Heart left ventricle (tissue), 16 donors: ENCODE data around the gene VPS45. TPM values are rescaled to one million over a fixed set of nuclear protein-coding genes. Genes with fewer than 3 reads are reported as not detected.

Experiments
- ATAC-seq, 4 donors: fragments of 200-7000 bp; cut with Tn5 transposase; one replicate each; pipeline ENCODE4 v1.9.1; 2020 to 2022; ENCODE audit warnings: moderate library complexity in 4 of 4, mild to moderate bottlenecking in 3 of 4, moderate number of reproducible peaks in 1 of 4
- DNase-seq, 5 donors: peaks; one replicate each; pipeline ENCODE4 v3.0.0-alpha.2; 2020
- H3K27ac ChIP-seq, 12 donors: fragments of 200-600 bp; sonication (generic) in 4 of 12; one replicate each; pipeline versions ENCODE4 v1.5.0 to v1.8.0; 2016 to 2022; ENCODE audit warnings: mild to moderate bottlenecking in 2 of 12
- H3K27me3 ChIP-seq, 9 donors: fragments of 200-600 bp; sonication (generic) in 2 of 9; one replicate each; pipeline versions ENCODE4 v1.5.1 to v1.8.0; 2016 to 2022; ENCODE audit warnings: mild to moderate bottlenecking in 3 of 9
- H3K36me3 ChIP-seq, 9 donors: fragments of 200-600 bp; sonication (generic) in 2 of 9; one replicate each; pipeline versions ENCODE4 v1.5.0 to v1.8.0; 2018 to 2022; ENCODE audit warnings: mild to moderate bottlenecking in 2 of 9
- H3K4me1 ChIP-seq, 12 donors: fragments of 200-600 bp; sonication (generic) in 4 of 12; one replicate each; pipeline versions ENCODE4 v1.5.0 to v1.8.0; 2016 to 2022; ENCODE audit warnings: mild to moderate bottlenecking in 3 of 12
- H3K4me3 ChIP-seq, 12 donors: fragments of 200-600 bp; sonication (generic) in 4 of 12; one replicate each; pipeline versions ENCODE4 v1.5.0 to v1.8.0; 2017 to 2022; ENCODE audit warnings: mild to moderate bottlenecking in 9 of 12, moderate library complexity in 4 of 12
- H3K9me3 ChIP-seq, 12 donors: fragments of 200-600 bp; sonication (generic) in 4 of 12; one replicate each; pipeline versions ENCODE4 v1.5.0 to v1.8.0; 2016 to 2022; ENCODE audit warnings: mild to moderate bottlenecking in 1 of 12
- POLR2A ChIP-seq, 2 donors: fragments of 450-650 bp; IDR thresholded peaks; one replicate each; pipeline ENCODE4 v1.6.1; 2017; ENCODE audit warnings: antibody characterized with exemption in 2 of 2, mild to moderate bottlenecking in 2 of 2, moderate library complexity in 2 of 2
- WGBS, 4 donors: extraction: QIAGEN DNeasy Blood & Tissue Kit in 2 of 4; methylation state at CpG; one replicate each; pipeline versions ENCODE4 v1.1.5 to v1.1.7; 2013 to 2018; 5-methylcytosine and 5-hydroxymethylcytosine counted together
- intact Hi-C, 10 donors: fragments of 100-400 bp; cut with DNase I; formaldehyde crosslinking; loops; one replicate each; pipeline versions ENCODE4 v1.11.1 to v1.14.2; 2022
- polyA plus RNA-seq, 2 donors: library from polyadenylated mRNA; stranded (reverse); fragments of 200-250 nt; gene quantifications; one replicate each; pipeline ENCODE4 v1.2.3, GENCODE V29; 2013
- total RNA-seq, 9 donors: library from RNA; depleted of rRNA in 2 of 9; stranded (reverse); fragments of >200 nt in 2 of 9; fragmentation: NEBNext Ultra II Directional in 3 of 9; extraction: Animal tissue kit (Norgen Biotek cat#: 25700) in 3 of 9; gene quantifications; one replicate each; pipeline versions ENCODE4 v1.1.0 to v1.2.4, GENCODE V29; 2016 to 2023
- TF ChIP-seq, protein P1 (sequence below), 12 donors: fragments of 200-600 bp; sonication (generic) in 4 of 12; IDR thresholded peaks; one replicate each; pipeline versions ENCODE4 v1.5.0 to v1.8.0; 2018 to 2022; ENCODE audit warnings: antibody characterized with exemption in 12 of 12, mild to moderate bottlenecking in 5 of 12
- donor health status: ischemic (EF 13 %, LVEDD 7.1; RV severe dilation, severe dysfunction).
- donor health status: healthy with polysubstance abuse.
- donor health status: DM: no; HTN: yes; CAD: no.
- donor health status: DM: no; HTN: no; CAD: no.
- donor health status: ischemic (EF 25% LVEDD 6.9; RV normal size, moderate dysfunction).
- donor health status: ischemic (EF 25% LVEDD 5.7; RV mildly dilated, moderate dysfunction).
- donor health status: healthy.
- donor health status: DM: yes; HTN: yes; CAD: no.
- donor health status: ischemic (EF 35%, LVEDD 5.7; RV mildly dilated, moderate dysfunction).
- donor health status: nonischemic (EF 11% LVEDD 7.7; RV severe dilation, severe dysfunction).
- donor health status: DM: yes; HTN: yes; CAD: no.
- donor health status: PGD.
- donor health status: ischemic (EF 29% LVEDD 5.4; RV normal size, mild dysfunction).
- donor health status: nonischemic (EF 23%, LVEDD 6.1; RV moderate dilation, normal function).

The VPS45 gene
- total and polyA plus RNA-seq, 11 donors = 30.4 to 67.7 (median 49.2) TPM

DNA sequence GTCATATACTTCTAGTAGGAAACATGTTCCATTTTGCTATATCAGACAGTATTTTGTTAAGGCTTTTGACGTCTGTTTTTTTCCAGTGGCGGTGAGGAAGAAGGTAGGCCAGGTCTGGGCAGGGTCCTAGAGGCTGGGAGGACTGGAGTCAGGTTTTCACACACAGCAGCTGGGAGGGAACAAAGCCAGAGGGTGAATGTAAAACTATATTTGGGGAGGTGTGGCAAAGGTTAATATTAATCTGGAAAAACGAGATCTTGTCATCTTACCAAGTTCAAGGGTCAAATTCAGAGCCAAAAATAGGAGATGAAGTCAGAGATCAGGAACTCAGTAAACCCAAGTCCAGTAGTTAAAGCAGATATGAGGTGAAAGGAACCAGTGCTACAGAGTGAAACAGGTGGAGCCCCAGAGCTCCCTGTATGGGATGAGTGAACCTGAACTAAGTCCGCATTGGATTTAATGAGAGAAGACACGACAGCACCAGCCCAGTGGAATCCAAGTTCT lies 46.3 kb upstream of the VPS45 start:
- ATAC-seq = no peak
- H3K36me3 ChIP-seq = no peaks in the 10 kb centered on the region
- peaks cover 0 to 7% (median 0%) of the 10 kb centered on the region in 12 donors for H3K4me1 ChIP-seq
- H3K27ac ChIP-seq = no peak overlapping the region
- TF ChIP-seq, protein P1, sequence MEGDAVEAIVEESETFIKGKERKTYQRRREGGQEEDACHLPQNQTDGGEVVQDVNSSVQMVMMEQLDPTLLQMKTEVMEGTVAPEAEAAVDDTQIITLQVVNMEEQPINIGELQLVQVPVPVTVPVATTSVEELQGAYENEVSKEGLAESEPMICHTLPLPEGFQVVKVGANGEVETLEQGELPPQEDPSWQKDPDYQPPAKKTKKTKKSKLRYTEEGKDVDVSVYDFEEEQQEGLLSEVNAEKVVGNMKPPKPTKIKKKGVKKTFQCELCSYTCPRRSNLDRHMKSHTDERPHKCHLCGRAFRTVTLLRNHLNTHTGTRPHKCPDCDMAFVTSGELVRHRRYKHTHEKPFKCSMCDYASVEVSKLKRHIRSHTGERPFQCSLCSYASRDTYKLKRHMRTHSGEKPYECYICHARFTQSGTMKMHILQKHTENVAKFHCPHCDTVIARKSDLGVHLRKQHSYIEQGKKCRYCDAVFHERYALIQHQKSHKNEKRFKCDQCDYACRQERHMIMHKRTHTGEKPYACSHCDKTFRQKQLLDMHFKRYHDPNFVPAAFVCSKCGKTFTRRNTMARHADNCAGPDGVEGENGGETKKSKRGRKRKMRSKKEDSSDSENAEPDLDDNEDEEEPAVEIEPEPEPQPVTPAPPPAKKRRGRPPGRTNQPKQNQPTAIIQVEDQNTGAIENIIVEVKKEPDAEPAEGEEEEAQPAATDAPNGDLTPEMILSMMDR (IDR thresholded peaks at IDR 0.05) = no peak
- TF ChIP-seq POLR2A (IDR thresholded peaks at IDR 0.05) = no peak
- no peak overlapping the region for H3K4me3 ChIP-seq
- WGBS, 4 donors = 56 to 64% (median 59%) methylated on average over 5 of the region's 5 CpGs
- peaks cover 0 to 61% (median 0%) of the 10 kb centered on the region in 9 donors for H3K27me3 ChIP-seq
- no peak for DNase-seq
- H3K9me3 ChIP-seq = no peaks in the 10 kb centered on the region
- intact Hi-C loops = no loop called here

DNA sequence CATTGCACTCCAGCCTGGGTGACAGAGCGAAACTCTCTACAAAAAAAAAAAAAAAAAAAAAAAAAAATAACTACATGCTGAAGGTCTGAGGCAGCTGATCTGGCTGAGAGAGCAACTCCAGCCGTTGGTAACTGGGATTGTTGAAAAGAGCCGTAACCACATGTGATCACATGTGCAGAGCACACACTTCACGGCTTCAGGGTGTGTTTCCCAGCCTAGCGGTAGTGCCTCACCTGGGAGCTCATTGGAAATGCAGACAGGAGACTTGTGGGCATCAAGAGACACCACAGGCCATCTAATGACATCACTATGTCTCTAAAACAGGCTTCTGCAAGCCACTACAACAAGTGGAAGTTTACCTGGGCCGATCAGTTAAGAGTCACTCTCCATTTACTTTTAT lies 45.2 kb upstream of the VPS45 start:
- ATAC-seq (no peak), DNase-seq (no peak)
- Histone ChIP-seq H3K4me3 (no peak overlapping the region), H3K27me3 (peaks cover 0 to 68% (median 0%) of the 10 kb centered on the region in 9 donors), H3K27ac (no peak overlapping the region), H3K9me3 (no peaks in the 10 kb centered on the region), H3K4me1 (peaks cover 0 to 7% (median 0%) of the 10 kb centered on the region in 12 donors), H3K36me3 (no peaks in the 10 kb centered on the region)
- TF ChIP-seq, protein P1 (IDR thresholded peaks at IDR 0.05) = no peak
- no peak for TF ChIP-seq POLR2A (IDR thresholded peaks at IDR 0.05)
- WGBS, 4 donors = 75 to 85% (median 80%) methylated on average over 6 of the region's 6 CpGs
- intact Hi-C loops = no loop called here

DNA sequence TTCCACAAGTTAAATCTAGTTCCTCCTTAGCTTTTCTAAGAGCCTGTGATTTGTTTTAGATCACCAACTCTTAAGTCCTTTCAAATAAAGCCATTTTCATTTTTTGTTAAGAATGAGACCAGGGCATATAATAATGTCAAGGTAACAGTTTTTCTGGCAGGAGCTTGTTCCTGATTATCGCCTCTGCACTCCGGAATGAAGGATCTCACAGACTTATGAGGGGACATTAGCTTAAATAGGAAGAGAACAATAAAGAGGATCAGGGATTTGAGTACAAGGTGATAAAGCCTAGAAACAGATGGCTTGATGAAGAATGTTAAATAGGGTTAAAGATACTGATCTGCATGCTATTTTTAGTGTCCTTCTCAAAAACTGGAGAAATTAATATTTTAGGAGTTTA lies 43.4 kb upstream of the VPS45 start:
- intact Hi-C loops = no loop called here

DNA sequence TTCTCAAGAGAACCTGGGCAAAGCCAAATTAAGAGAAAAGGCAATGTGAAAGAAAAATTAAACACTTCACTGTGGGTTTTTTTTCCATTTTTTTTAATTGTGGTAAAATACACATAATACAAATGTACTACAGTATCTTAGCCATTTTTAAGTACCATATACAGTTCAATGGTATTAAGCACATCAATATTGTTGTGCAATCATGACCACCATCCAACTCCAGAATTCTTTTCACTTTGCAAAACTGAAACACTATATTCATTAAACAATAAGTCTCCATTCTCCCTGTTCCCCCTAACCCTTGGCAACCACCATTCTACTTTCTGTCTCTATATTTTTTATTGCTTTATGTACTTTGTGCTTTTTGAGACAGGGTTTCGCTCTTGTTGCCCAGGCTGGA lies 39.3 kb upstream of the VPS45 start:
- Histone ChIP-seq H3K36me3 (no peaks in the 10 kb centered on the region), H3K27me3 (peaks cover 0 to 52% (median 0%) of the 10 kb centered on the region in 9 donors), H3K27ac (no peak overlapping the region), H3K4me1 (no peaks in the 10 kb centered on the region), H3K9me3 (no peaks in the 10 kb centered on the region), H3K4me3 (no peak overlapping the region)
- DNase-seq = no peak
- no peak for ATAC-seq
- TF ChIP-seq, protein P1 (IDR thresholded peaks at IDR 0.05) = no peak
- no peak for TF ChIP-seq POLR2A (IDR thresholded peaks at IDR 0.05)
- whole genome bisulfite sequencing, 4 donors = 97 to 100% (median 99%) methylated on average over 1 of the region's 1 CpG
- intact Hi-C loops = no loop called here

More for the DNA sequence above, 43.4 kb upstream of the VPS45 start:
- H3K4me1 ChIP-seq = peaks cover 0 to 7% (median 0%) of the 10 kb centered on the region in 12 donors
- no peaks in the 10 kb centered on the region for H3K9me3 ChIP-seq
- ATAC-seq (no peak), DNase-seq (no peak)
- TF ChIP-seq, protein P1 (IDR thresholded peaks at IDR 0.05) = no peak
- TF ChIP-seq POLR2A (IDR thresholded peaks at IDR 0.05) = no peak
- H3K36me3 ChIP-seq = no peaks in the 10 kb centered on the region
- no peak overlapping the region for H3K27ac ChIP-seq
- H3K27me3 ChIP-seq = peaks cover 0 to 75% (median 0%) of the 10 kb centered on the region in 9 donors
- H3K4me3 ChIP-seq = no peak overlapping the region
- 86 to 94% (median 93%) methylated on average over 2 of the region's 2 CpGs for WGBS, 4 donors
